A549 treated with RU486 at 1 μM for 4 hours (cell line): Measurements from ENCODE around the gene C11orf71. TPM values are rescaled to one million over a fixed set of nuclear protein-coding genes. Genes with fewer than 3 reads are reported as not detected.

Experiments used
- total RNA-seq: library from RNA; stranded (reverse); fragments of 200-300 nt; extraction: Qiagen RNA extraction; gene quantifications from 5 replicates; pipeline ENCODE4 v1.2.3, GENCODE V29; 2022; ENCODE audit warnings: low read depth

The C11orf71 gene
- 2.9 to 4.7 TPM (median 3.8 TPM) in 5 replicates for total RNA-seq

GRCh38 chr11:114400216-114400914 is at the start of gene C11orf71, which contains the start of gene RBM7:
Gene C11orf71, minus strand, starts transcription at chr11:114400511. Its CDS starts 180 bp downstream, at chr11:114400331.
Gene RBM7, plus strand, starts transcription at chr11:114400666. Its CDS starts 6 bp downstream, at chr11:114400672.

GRCh38 chr11:114439229-114440120 is 39.2 kb upstream of the C11orf71 start, which contains the start of gene REXO2:
Gene REXO2, plus strand, starts transcription at chr11:114439467. Its CDS starts 62 bp downstream, at chr11:114439529.

Other genes with a start within 250 kb of the C11orf71 start
- 194 to 222 TPM (median 206 TPM) in 5 replicates for gene NNMT, start 104.1 kb downstream of the C11orf71 start, total RNA-seq
- gene RBM7, start 155 bp upstream of the C11orf71 start, total RNA-seq = 19.7 to 29.4 TPM (median 23.5 TPM) in 5 replicates
- gene REXO2, start 39.0 kb upstream of the C11orf71 start, total RNA-seq = 84.1 to 113 TPM (median 102 TPM) in 5 replicates
- not detected in 5 replicates for gene NXPE1, start 159.4 kb upstream of the C11orf71 start, total RNA-seq
- not detected in 5 replicates for gene NXPE4, start 195.3 kb upstream of the C11orf71 start, total RNA-seq